B cell (primary cell): Measurements from ENCODE around the gene SLN. TPM values are rescaled to one million over a fixed set of nuclear protein-coding genes. Genes with fewer than 3 reads are reported as not detected.

Experiments
- ATAC-seq: fragments of 200-7000 bp; cut with Tn5 transposase; one replicate; pipeline ENCODE4 v1.10.0; 2021; ENCODE audit warnings: low read depth, mild to moderate bottlenecking, moderate number of reproducible peaks, moderate library complexity
- CTCF ChIA-PET: fragments of 350-600 bp; sonication (Branson Sonifier 250); formaldehyde crosslinking; loops from one replicate; lab custom pipeline; 2021; ENCODE audit warnings: antibody characterized with exemption, inconsistent platforms; lab: Charles Lee
- POLR2A ChIA-PET: fragments of 350-600 bp; sonication (Branson Sonifier 250); formaldehyde crosslinking; loops from one replicate; lab custom pipeline; 2021; ENCODE audit warnings: antibody characterized with exemption; lab: Charles Lee
- DNase-seq: peaks from one replicate; pipeline ENCODE4 v3.0.0; 2013
- H2AFZ ChIP-seq: 2 replicates; pipeline ENCODE4 v1.6.1; 2012; ENCODE audit warnings: mild to moderate bottlenecking, low read depth, low read length; ENCODE audit not compliant: insufficient read depth, poor library complexity, severe bottlenecking
- H3K27ac ChIP-seq, 2 donors: 1 replicate in 1 of 2; 2 replicates in 1 of 2; pipeline ENCODE4 v1.5.1; 2012 to 2013; ENCODE audit warnings: low read length in 2 of 2, mild to moderate bottlenecking in 2 of 2, moderate library complexity in 1 of 2
- H3K27me3 ChIP-seq, 4 experiments: fragments of 200-600 bp in 1 of 4; sonication (generic) in 1 of 4; replicated peaks in 1 of 4; 1 replicate in 2 of 4; 2 replicates in 2 of 4; pipeline versions ENCODE4 v1.6.1 to v1.7.0; 2013 to 2016; ENCODE audit warnings: low read length in 3 of 4, mild to moderate bottlenecking in 2 of 4, mixed read lengths in 1 of 4, moderate library complexity in 1 of 4; ENCODE audit not compliant: insufficient read depth in 4 of 4, control insufficient read depth in 3 of 4; ENCODE audit errors: control extremely low read depth in 1 of 4
- H3K36me3 ChIP-seq, 2 experiments: replicated peaks in 1 of 2; 1 replicate in 1 of 2; 2 replicates in 1 of 2; pipeline versions ENCODE4 v1.6.1 to v1.7.1; 2013; ENCODE audit warnings: low read length in 1 of 2; ENCODE audit not compliant: insufficient read depth in 2 of 2, control insufficient read depth in 1 of 2; ENCODE audit errors: control extremely low read depth in 1 of 2, extremely low read depth in 1 of 2
- H3K4me1 ChIP-seq, 2 donors: fragments of 200-600 bp in 1 of 2; sonication (generic) in 1 of 2; 1 replicate in 1 of 2; 2 replicates in 1 of 2; pipeline versions ENCODE4 v1.5.1 to v1.6.1; 2013 to 2017; ENCODE audit warnings: low read length in 2 of 2; ENCODE audit not compliant: control insufficient read depth in 2 of 2, insufficient read depth in 2 of 2
- H3K4me2 ChIP-seq: replicated peaks from 2 replicates; pipeline ENCODE3; 2012; ENCODE audit warnings: mild to moderate bottlenecking, low read depth, low read length; ENCODE audit not compliant: poor library complexity, severe bottlenecking
- H3K4me3 ChIP-seq, 5 experiments: fragments of 200-600 bp in 1 of 5; sonication (generic) in 1 of 5; 1 replicate in 3 of 5; 2 replicates in 2 of 5; pipeline versions ENCODE4 v1.5.1 to v1.7.0; 2011 to 2016; ENCODE audit warnings: low read length in 4 of 5, mild to moderate bottlenecking in 4 of 5, low read depth in 2 of 5, control low read depth in 1 of 5, moderate library complexity in 1 of 5; ENCODE audit not compliant: insufficient read depth in 1 of 5; ENCODE audit errors: control extremely low read depth in 1 of 5, extremely low read depth in 1 of 5
- H3K79me2 ChIP-seq: fragments of 200-600 bp; sonication (generic); one replicate; pipeline ENCODE4 v1.6.0; 2016; ENCODE audit warnings: low read length; ENCODE audit not compliant: control insufficient read depth, insufficient read depth
- H3K9ac ChIP-seq: fragments of 200-600 bp; sonication (generic); 2 replicates; pipeline ENCODE4 v1.6.1; 2017; ENCODE audit warnings: mild to moderate bottlenecking, low read length, moderate library complexity
- H3K9me3 ChIP-seq, 3 donors: one replicate each; pipeline versions ENCODE4 v1.6.1 to v1.7.1; 2013; ENCODE audit warnings: low read length in 2 of 3; ENCODE audit not compliant: control insufficient read depth in 2 of 3, insufficient read depth in 1 of 3; ENCODE audit errors: control extremely low read depth in 1 of 3
- H4K20me1 ChIP-seq: 2 replicates; pipeline ENCODE4 v1.6.0; 2012; ENCODE audit warnings: mild to moderate bottlenecking, low read length; ENCODE audit not compliant: insufficient read depth, control insufficient read depth, poor library complexity, severe bottlenecking
- H3K27ac Mint-ChIP-seq: one replicate; pipeline ENCODE4 v1.8.0; 2021; ENCODE audit warnings: mixed read lengths
- H3K27me3 Mint-ChIP-seq: one replicate; pipeline ENCODE4 v1.8.0; 2021; ENCODE audit warnings: mixed read lengths
- H3K4me1 Mint-ChIP-seq: one replicate; pipeline ENCODE4 v1.8.0; 2021; ENCODE audit warnings: mixed read lengths
- H3K4me3 Mint-ChIP-seq: one replicate; pipeline ENCODE4 v1.8.0; 2021; ENCODE audit warnings: mixed read lengths
- H3K9me3 Mint-ChIP-seq: one replicate; pipeline ENCODE4 v1.8.0; 2022; ENCODE audit warnings: mixed read lengths; ENCODE audit not compliant: insufficient read depth
- EZH2 ChIP-seq: IDR thresholded peaks from 2 replicates; pipeline ENCODE4 v1.6.1; 2012; ENCODE audit warnings: borderline replicate concordance, low read depth, mild to moderate bottlenecking, moderate library complexity, low read length; ENCODE audit not compliant: insufficient read depth, poor library complexity, severe bottlenecking
- whole genome bisulfite sequencing: methylation state at CpG from one replicate; pipeline ENCODE4 v1.1.5; 2013; ENCODE audit warnings: missing lambda C conversion rate; ENCODE audit not compliant: insufficient coverage; 5-methylcytosine and 5-hydroxymethylcytosine counted together
- intact Hi-C: fragments of 100-400 bp; cut with micrococcal nuclease; formaldehyde crosslinking; loops from one replicate; pipeline ENCODE4 v1.10.0; 2022
- polyA plus RNA-seq: library from polyadenylated mRNA; depleted of rRNA; stranded (reverse); fragments of >200 nt; gene quantifications from 2 replicates; pipeline ENCODE4 v1.2.3, GENCODE V29; 2012
- total RNA-seq, 2 donors: library from RNA; stranded (reverse); fragments of 120-200 nt in 1 of 2; gene quantifications; 1 replicate in 1 of 2; 2 replicates in 1 of 2; pipeline versions ENCODE4 v1.2.3 to v1.2.4, GENCODE V29; 2013 to 2022
- TF ChIP-seq, protein P1 (sequence below): fragments of 200-600 bp; IDR thresholded peaks from one replicate; pipeline ENCODE4 v1.8.0; 2022; ENCODE audit warnings: antibody characterized with exemption, mild to moderate bottlenecking

SLN gene
- total and polyA plus RNA-seq, 2 donors (not counting 1 experiment from before 2014, with no cell fraction given) = not detected

DNA sequence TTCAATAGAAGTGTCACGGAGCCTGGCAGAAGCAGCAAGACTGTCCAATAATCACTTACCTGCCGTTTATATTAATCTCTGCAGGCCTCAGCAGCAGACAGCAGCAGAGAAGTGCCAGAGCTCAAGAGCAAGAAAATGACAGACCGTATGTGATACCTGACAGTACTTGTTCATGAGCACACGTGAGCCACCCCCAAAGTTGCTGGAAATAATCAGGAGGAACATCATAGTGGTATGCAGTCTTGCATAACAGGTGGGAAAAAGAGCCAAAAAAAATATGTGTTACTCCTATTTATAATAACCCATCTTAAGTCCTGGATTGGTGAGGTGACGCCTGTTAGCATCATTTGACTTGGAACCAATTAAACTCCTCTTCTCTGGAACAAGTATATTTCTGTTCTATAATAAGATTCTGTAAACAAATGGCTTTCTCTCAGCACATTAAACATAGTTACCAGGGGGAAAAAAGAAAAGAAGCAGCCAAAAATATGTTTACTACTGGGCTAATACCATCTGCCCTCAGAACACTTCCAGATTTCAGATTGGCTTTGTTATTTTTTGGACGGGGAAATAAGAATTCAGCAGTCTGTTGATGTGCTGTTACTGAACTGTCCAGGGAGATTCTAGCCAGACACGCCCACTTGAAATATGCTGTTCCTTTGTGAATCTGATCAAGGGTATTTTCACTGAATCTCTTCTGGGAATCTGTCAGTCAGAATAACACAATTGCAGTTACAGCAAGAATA, 7.9 kb upstream of the SLN start:
- intact Hi-C loops = no loop called here
- TF ChIP-seq, protein P1, sequence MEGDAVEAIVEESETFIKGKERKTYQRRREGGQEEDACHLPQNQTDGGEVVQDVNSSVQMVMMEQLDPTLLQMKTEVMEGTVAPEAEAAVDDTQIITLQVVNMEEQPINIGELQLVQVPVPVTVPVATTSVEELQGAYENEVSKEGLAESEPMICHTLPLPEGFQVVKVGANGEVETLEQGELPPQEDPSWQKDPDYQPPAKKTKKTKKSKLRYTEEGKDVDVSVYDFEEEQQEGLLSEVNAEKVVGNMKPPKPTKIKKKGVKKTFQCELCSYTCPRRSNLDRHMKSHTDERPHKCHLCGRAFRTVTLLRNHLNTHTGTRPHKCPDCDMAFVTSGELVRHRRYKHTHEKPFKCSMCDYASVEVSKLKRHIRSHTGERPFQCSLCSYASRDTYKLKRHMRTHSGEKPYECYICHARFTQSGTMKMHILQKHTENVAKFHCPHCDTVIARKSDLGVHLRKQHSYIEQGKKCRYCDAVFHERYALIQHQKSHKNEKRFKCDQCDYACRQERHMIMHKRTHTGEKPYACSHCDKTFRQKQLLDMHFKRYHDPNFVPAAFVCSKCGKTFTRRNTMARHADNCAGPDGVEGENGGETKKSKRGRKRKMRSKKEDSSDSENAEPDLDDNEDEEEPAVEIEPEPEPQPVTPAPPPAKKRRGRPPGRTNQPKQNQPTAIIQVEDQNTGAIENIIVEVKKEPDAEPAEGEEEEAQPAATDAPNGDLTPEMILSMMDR = no peak
- TF ChIP-seq EZH2 = no peak
- Histone ChIP-seq H3K27ac (no peak overlapping the region), H2AFZ (no peak overlapping the region), H4K20me1 (no peaks in the 10 kb centered on the region), H3K4me3 (no peak overlapping the region), H3K9ac (no peak overlapping the region), H3K79me2 (no peaks in the 10 kb centered on the region), H3K27me3 (peaks cover 0 to 4% (median 0%) of the 10 kb centered on the region in 4 experiments), H3K4me2 (no peak overlapping the region), H3K9me3 (no peaks in the 10 kb centered on the region), H3K36me3 (no peaks in the 10 kb centered on the region), H3K4me1 (no peaks in the 10 kb centered on the region)
- H3K4me3 Mint-ChIP-seq = no peak overlapping the region
- no peaks in the 10 kb centered on the region for H3K9me3 Mint-ChIP-seq
- CTCF ChIA-PET = no interaction called here
- H3K4me1 Mint-ChIP-seq = no peaks in the 10 kb centered on the region
- DNase-seq (no peak), ATAC-seq (no peak)
- 82% methylated on average over 4 of the region's 7 CpGs for WGBS
- H3K27ac Mint-ChIP-seq = no peak overlapping the region
- H3K27me3 Mint-ChIP-seq = peaks cover 26% of the 10 kb centered on the region
- POLR2A ChIA-PET = no interaction called here

DNA sequence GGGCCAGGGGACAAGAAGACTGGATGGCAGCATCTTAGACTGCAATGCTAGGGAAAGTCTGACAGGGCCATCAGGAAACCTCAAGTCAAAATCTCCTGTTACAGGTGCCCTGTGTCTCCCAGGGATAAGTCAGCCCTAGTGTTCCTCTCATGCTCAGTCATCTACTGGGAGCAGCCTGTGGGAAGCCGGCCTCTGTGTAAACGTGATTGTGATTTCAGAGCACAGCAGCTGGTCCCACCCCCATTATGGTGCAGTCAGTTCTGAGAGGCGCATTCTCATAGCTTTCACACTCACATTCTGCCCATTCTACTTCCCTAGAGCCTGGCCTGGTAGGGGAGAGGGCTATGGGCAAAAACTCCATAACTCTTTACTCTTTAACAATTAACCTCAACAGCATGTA, 7.2 kb upstream of the SLN start:
- no CpG with 5 or more reads among the region's 3 CpGs for WGBS

More for the DNA sequence above, 7.2 kb upstream of the SLN start:
- Histone ChIP-seq H3K79me2 (no peaks in the 10 kb centered on the region), H4K20me1 (no peaks in the 10 kb centered on the region), H2AFZ (no peak overlapping the region), H3K4me2 (no peak overlapping the region), H3K27me3 (peaks cover 0 to 7% (median 0%) of the 10 kb centered on the region in 4 experiments), H3K9me3 (no peaks in the 10 kb centered on the region), H3K4me3 (no peak overlapping the region), H3K4me1 (no peaks in the 10 kb centered on the region), H3K9ac (no peak overlapping the region), H3K36me3 (no peaks in the 10 kb centered on the region), H3K27ac (no peak overlapping the region)
- Mint-ChIP-seq H3K27ac (no peak overlapping the region), H3K27me3 (peaks cover 28% of the 10 kb centered on the region), H3K4me3 (no peak overlapping the region), H3K4me1 (no peaks in the 10 kb centered on the region), H3K9me3 (no peaks in the 10 kb centered on the region)
- ChIA-PET POLR2A (no interaction called here), CTCF (no interaction called here)
- DNase-seq (no peak), ATAC-seq (no peak)
- no peak for TF ChIP-seq EZH2
- TF ChIP-seq, protein P1 = no peak
- intact Hi-C loops = no loop called here
